ENCODE measurements around the gene BAZ2B.

Gene BAZ2B

GRCh38 chr2:159531475-159531874 is 84.9 kb downstream of the BAZ2B start:
- H3K27ac ChIP-seq, result no peak overlapping the region
- TF ChIP-seq CTCF (conservative IDR thresholded peaks at IDR 0.05) (no peak), ZFX (IDR thresholded peaks at IDR 0.05) (no peak)

GRCh38 chr2:159526433-159526832 is 89.9 kb downstream of the BAZ2B start:
- no peak for TF ChIP-seq CTCF (conservative IDR thresholded peaks at IDR 0.05)
- no peak for TF ChIP-seq ZFX (IDR thresholded peaks at IDR 0.05)
- no peak overlapping the region for H3K27ac ChIP-seq

- no peak for TF ChIP-seq CTCF (conservative IDR thresholded peaks at IDR 0.05)
- TF ChIP-seq ZFX (IDR thresholded peaks at IDR 0.05), result no peak
- no peak overlapping the region for H3K27ac ChIP-seq
Observed at GRCh38 chr2:159525012-159525411, 91.3 kb downstream of the BAZ2B start.

- TF ChIP-seq CTCF (conservative IDR thresholded peaks at IDR 0.05) (no peak), ZFX (IDR thresholded peaks at IDR 0.05) (no peak)
Observed at GRCh38 chr2:159521272-159521671, 95.1 kb downstream of the BAZ2B start.

GRCh38 chr2:159518321-159519005 is 97.9 kb downstream of the BAZ2B start:
- no peak overlapping the region for H3K27ac ChIP-seq

More at GRCh38 chr2:159521272-159521671, 95.1 kb downstream of the BAZ2B start:
- H3K27ac ChIP-seq, result no peak overlapping the region

GRCh38 chr2:159516241-159516758 is 100.0 kb downstream of the BAZ2B start:
- no peak overlapping the region for H3K27ac ChIP-seq
- TF ChIP-seq CTCF (conservative IDR thresholded peaks at IDR 0.05) (peak; percentile 31), ZFX (IDR thresholded peaks at IDR 0.05) (no peak)

More at GRCh38 chr2:159518321-159519005, 97.9 kb downstream of the BAZ2B start:
- TF ChIP-seq CTCF (conservative IDR thresholded peaks at IDR 0.05) (no peak), ZFX (IDR thresholded peaks at IDR 0.05) (no peak)

GRCh38 chr2:159515441-159515840 is 100.9 kb downstream of the BAZ2B start:
- no peak overlapping the region for H3K27ac ChIP-seq
- no peak for TF ChIP-seq ZFX (IDR thresholded peaks at IDR 0.05)
- TF ChIP-seq CTCF (conservative IDR thresholded peaks at IDR 0.05), result no peak

All from C4-2B (cell line).